Measurements from ENCODE around the gene SPAG9.

SPAG9 gene

DNA sequence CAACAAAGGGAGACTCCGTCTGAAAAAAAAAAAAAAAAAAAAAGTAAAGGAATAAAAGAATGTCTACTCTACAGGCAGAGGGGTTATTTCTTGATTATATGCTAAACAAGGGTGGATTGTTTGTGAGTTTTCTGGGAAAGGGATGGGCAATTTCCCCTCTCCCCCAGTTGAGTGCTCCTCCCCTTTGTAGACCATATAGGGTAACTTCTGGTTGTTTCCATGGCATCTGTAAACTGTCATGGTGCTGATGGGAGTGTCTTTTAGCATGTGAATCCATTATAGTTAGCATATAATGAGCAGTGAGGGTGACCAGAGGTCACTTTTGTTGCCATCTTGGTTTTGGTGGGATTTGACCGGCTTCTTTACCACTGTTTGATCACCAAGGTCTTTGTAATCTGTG, 28.5 kb upstream of the SPAG9 start:
- peaks cover 8% of the 10 kb centered on the region for H3K79me2 ChIP-seq (ENCODE audit: control insufficient read depth, low read length)
- H3K36me3 ChIP-seq (ENCODE audit: control insufficient read depth, low read length) = peaks cover 6% of the 10 kb centered on the region
- H3K4me3 ChIP-seq (ENCODE audit: low read length) = no peak overlapping the region
- no peaks in the 10 kb centered on the region for H3K27me3 ChIP-seq (ENCODE audit: control insufficient read depth, low read length)
- TF ChIP-seq CTCF (IDR thresholded peaks at IDR 0.05; ENCODE audit: low read depth, low read length, poor library complexity, severe bottlenecking) (no peak), EZH2phosphoT487 (IDR thresholded peaks at IDR 0.05; ENCODE audit: borderline replicate concordance, low read length) (no peak)
- no peaks in the 10 kb centered on the region for H3K9me2 ChIP-seq (replicated peaks; ENCODE audit: control insufficient read depth, low read length)
- peaks cover 8% of the 10 kb centered on the region for H3K4me1 ChIP-seq (ENCODE audit: control insufficient read depth, low read length)
- no peak overlapping the region for H3K4me2 ChIP-seq (ENCODE audit: low read length)
- H4K20me1 ChIP-seq (ENCODE audit: control insufficient read depth, insufficient read depth, low read depth, low read length) = no peaks in the 10 kb centered on the region
- H3F3A ChIP-seq (ENCODE audit: control insufficient read depth, insufficient read depth) = no peaks in the 10 kb centered on the region
- H3K27ac ChIP-seq (ENCODE audit: low read depth, low read length) = no peak overlapping the region
- no peaks in the 10 kb centered on the region for H3K9me3 ChIP-seq (ENCODE audit: control insufficient read depth, insufficient read depth, low read length)

DNA sequence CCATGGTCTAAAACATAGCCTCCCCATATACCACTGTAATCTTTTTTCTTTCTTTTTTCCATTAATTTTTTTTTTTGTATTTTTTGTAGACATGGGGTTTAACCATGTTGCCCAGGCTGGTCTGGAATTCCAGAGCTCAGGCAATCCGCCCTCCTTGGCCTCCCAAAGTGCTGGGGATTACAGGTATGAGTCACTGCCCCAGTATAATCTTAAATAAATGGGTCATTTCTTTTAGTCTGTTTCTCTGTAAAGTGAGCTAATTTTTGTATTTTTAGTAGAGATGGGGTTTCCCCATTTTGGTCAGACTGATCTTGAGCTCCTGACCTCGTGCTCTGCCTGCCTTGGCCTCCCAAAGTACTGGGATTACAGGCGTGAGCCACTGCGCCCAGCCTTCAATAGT, 27.0 kb upstream of the SPAG9 start:
- Histone ChIP-seq H3K27me3 (ENCODE audit: control insufficient read depth, low read length) (no peaks in the 10 kb centered on the region), H3K9me2 (replicated peaks; ENCODE audit: control insufficient read depth, low read length) (no peaks in the 10 kb centered on the region), H3K4me3 (ENCODE audit: low read length) (no peak overlapping the region), H3K4me1 (ENCODE audit: control insufficient read depth, low read length) (peaks cover 4% of the 10 kb centered on the region), H4K20me1 (ENCODE audit: control insufficient read depth, insufficient read depth, low read depth, low read length) (no peaks in the 10 kb centered on the region), H3K9me3 (ENCODE audit: control insufficient read depth, insufficient read depth, low read length) (no peaks in the 10 kb centered on the region), H3K79me2 (ENCODE audit: control insufficient read depth, low read length) (no peaks in the 10 kb centered on the region), H3K36me3 (ENCODE audit: control insufficient read depth, low read length) (no peaks in the 10 kb centered on the region), H3K4me2 (ENCODE audit: low read length) (no peak overlapping the region), H3F3A (ENCODE audit: control insufficient read depth, insufficient read depth) (no peaks in the 10 kb centered on the region), H3K27ac (ENCODE audit: low read depth, low read length) (no peak overlapping the region)
- TF ChIP-seq CTCF (IDR thresholded peaks at IDR 0.05; ENCODE audit: low read depth, low read length, poor library complexity, severe bottlenecking) (no peak), EZH2phosphoT487 (IDR thresholded peaks at IDR 0.05; ENCODE audit: borderline replicate concordance, low read length) (no peak)

- H3K4me2 ChIP-seq (ENCODE audit: low read length) = no peak overlapping the region
- no peaks in the 10 kb centered on the region for H3K9me3 ChIP-seq (ENCODE audit: control insufficient read depth, insufficient read depth, low read length)
- no peaks in the 10 kb centered on the region for H3K79me2 ChIP-seq (ENCODE audit: control insufficient read depth, low read length)
- H3F3A ChIP-seq (ENCODE audit: control insufficient read depth, insufficient read depth) = no peaks in the 10 kb centered on the region
- no peaks in the 10 kb centered on the region for H3K36me3 ChIP-seq (ENCODE audit: control insufficient read depth, low read length)
- no peaks in the 10 kb centered on the region for H3K27me3 ChIP-seq (ENCODE audit: control insufficient read depth, low read length)
- TF ChIP-seq CTCF (IDR thresholded peaks at IDR 0.05; ENCODE audit: low read depth, low read length, poor library complexity, severe bottlenecking) (no peak), EZH2phosphoT487 (IDR thresholded peaks at IDR 0.05; ENCODE audit: borderline replicate concordance, low read length) (no peak)
- H3K9me2 ChIP-seq (replicated peaks; ENCODE audit: control insufficient read depth, low read length) = no peaks in the 10 kb centered on the region
- no peaks in the 10 kb centered on the region for H3K4me1 ChIP-seq (ENCODE audit: control insufficient read depth, low read length)
- H3K4me3 ChIP-seq (ENCODE audit: low read length) = no peak overlapping the region
- H4K20me1 ChIP-seq (ENCODE audit: control insufficient read depth, insufficient read depth, low read depth, low read length) = no peaks in the 10 kb centered on the region
- no peak overlapping the region for H3K27ac ChIP-seq (ENCODE audit: low read depth, low read length)
Measured at GRCh38 chr17:51144266-51145022, 23.8 kb upstream of the SPAG9 start.
